Activated CD8-positive, alpha-beta memory T cell treated with anti-CD3 and anti-CD28 coated beads for 48 hours (primary cell): Measurements from ENCODE around the gene PRRT1.

Experiments used
- DNase-seq, 3 experiments: peaks; one replicate each; pipeline ENCODE4 v3.0.0-alpha.2; 2020; ENCODE audit warnings: low read depth in 2 of 3, low spot score in 2 of 3

The PRRT1 gene

DNA sequence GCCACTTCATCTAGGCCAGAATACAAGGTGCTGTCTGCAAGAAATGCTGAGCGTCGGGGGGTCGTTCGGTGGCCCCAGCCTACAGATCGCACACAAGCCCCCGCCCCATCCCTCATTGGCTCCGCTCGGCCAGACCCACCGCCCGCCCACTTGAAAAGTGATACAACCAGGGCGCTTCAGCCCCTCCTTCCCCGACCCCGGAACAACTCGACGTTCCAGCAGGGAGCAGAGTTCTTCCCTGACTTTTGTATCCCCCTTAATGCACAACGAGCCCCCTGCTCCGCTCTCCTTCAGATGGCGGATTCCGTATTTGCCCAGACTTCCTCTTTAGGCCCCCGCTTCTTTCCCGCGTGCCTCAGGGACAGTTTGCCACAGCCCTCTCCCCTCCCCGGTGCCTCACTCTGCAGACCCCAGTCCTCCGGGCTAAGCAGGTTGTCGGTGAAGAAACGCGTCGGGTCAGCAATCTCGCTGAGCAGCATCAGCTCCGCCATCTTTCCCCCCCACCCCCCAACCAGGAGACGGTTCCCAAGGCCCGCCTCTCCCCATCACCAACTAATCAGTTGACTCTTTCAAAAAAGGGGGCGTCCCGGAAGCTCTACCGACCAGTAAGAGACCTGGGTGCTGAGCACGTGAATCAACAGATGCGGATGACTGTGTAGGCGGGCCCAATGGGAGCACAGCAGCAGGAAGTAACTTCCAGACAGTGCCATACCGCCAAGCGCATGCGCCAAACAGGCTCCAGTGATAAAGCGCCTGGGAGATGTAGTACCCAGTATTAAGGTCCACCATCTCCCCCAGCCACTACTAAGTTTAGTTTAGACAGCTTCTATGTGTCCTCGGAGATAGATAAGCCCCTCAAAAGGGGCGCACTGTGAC, 23.8 kb downstream of the PRRT1 start, which contains the start of gene ATF6B:
Gene ATF6B (minus strand): TSS at position 530 of the 876 bp plus-strand sequence. CDS start 39 bp downstream, at position 491.
- DNase-seq, result peak; percentile 65 to 86 (median 82)

DNA sequence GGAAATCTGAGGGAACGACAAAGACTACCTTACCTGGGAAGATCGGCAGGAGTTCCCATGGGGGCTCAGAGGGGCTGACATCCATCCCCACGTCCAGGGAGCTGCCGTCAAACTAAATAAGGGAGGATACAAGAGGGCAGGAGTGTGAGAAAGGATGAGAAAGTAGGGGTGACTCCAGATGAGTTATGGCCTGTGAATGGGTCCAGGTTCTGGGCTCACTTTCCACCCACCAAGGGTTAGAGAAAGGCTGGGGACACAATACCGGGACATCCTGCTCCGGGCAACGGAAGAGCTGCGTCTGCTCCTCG, 24.4 kb downstream of the PRRT1 start:
- DNase-seq, result no peak

DNA sequence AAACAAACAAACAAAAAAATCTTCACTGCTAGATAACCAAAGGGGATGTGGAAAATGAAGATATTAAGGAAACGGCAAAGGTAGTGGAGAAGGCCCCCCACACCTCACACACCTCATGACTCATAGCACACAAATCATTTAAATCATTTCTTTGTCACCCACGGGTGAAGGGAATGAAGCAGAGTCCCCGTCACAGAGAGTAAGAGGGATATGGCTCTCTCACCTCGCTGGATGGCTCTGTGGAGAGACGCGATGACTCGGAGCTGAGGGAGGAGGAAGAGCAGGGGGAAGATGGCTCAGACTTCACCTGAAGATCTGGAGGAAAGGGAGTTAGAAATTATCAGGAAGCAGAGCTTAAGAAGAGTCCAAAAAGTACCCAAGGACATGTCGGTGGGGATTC, 24.9 kb downstream of the PRRT1 start:
- no peak for DNase-seq

- DNase-seq, result no peak
Observed at GRCh38 chr6:32123681-32124080, 28.1 kb downstream of the PRRT1 start.

- no peak for DNase-seq
Observed at GRCh38 chr6:32120573-32121059, 31.1 kb downstream of the PRRT1 start.

GRCh38 chr6:32118782-32119628, 32.7 kb downstream of the PRRT1 start:
- peak in 2 of 3 experiments; percentile 34 to 43 for DNase-seq

- no peak for DNase-seq
Observed at GRCh38 chr6:32117461-32117860, 34.3 kb downstream of the PRRT1 start.

GRCh38 chr6:32116674-32117073, 35.1 kb downstream of the PRRT1 start:
- no peak for DNase-seq

GRCh38 chr6:32115623-32116022, 36.1 kb downstream of the PRRT1 start:
- DNase-seq, result no peak

- DNase-seq, result no peak
Observed at GRCh38 chr6:32114796-32115195, 36.9 kb downstream of the PRRT1 start.

GRCh38 chr6:32113386-32114352, 38.1 kb downstream of the PRRT1 start:
- DNase-seq, result no peak

DNA sequence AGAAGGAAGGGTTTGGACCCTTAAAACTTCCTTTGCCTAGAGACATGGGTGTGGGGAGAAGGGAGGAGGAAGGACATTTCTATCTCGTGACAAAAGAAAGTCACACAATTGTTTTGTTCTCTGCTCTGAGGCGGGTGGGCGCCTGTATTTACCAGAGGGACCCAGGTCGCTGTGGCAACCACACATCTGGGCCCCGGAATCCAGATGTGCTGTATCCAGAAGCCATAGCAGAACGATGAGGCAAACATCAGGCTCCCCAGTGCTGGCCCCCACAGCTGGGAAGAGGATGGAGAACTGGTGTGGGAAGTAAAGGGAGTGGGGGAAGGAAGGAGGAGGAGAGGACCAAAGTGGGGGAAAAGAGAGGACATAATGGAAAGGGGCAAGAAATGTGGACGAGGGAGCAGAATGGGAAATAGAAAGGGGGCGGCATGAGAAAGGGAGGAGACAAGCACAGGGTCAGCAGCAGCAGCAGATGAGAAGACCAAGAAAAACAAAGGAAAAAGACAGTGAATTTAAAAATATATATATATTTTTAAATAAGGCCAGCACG, 39.2 kb downstream of the PRRT1 start:
- DNase-seq, result no peak

- DNase-seq, result no peak
Observed at GRCh38 chr6:32111424-32112066, 40.2 kb downstream of the PRRT1 start.

- no peak for DNase-seq
Observed at GRCh38 chr6:32110632-32111031, 41.1 kb downstream of the PRRT1 start.

DNA sequence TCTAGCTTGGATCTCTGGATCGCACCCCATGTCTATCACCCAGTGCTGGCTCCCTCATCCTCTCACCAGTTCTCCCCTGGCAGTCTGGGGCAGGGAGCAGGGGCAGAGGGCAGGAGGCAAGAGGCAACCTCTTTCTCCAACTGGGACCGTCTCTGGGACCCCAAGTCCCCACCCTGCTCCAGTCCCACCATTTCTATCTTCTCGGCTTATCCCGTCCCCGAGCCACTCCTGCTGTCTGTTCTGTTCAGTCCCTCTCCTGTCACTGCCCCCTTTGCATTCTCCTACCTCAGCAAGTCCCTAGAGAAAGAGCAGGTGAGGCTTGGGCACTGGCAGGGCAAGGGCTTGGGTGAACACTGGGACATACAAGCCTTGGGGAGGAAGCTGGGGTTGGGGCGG, 42.0 kb downstream of the PRRT1 start:
- no peak for DNase-seq

DNA sequence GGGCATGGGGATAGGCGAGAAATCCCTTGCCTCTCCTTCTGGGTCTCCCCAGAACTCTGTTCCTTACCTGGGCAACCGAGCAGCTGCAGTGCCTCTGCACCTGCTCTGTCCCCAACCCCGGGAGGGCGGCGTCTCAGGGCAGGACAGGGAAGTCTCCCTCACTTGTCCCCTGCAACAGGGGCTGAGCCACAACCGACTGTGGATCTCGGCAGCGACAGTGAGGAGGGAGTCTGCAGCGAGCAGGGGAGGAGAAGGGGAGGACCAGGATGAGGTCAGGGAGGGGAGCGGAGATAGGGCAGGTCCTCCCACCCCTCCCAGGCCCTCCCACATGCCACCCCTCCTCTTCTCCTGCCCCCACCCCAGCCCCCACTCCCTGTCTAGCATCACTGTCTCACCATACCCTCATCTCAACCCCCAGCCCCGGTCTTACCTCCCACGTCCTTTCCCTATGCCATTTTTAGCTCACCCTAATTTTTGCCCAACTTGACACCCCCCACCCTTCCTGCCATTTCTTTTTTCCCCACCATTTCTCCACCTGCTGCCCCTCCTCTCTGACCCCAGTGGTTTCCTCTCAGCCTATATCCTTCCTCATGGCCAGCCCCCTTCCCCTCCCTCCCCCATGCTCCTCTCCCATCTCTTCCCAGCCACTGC, 42.5 kb downstream of the PRRT1 start, which contains the start of gene TNXB:
Gene TNXB (minus strand): TSS at position 225 of the 651 bp plus-strand sequence. CDS start 11,140 bp downstream, outside the sequence.
- DNase-seq, result no peak

- DNase-seq, result no peak
Observed at GRCh38 chr6:32108727-32109113, 43.0 kb downstream of the PRRT1 start.

DNA sequence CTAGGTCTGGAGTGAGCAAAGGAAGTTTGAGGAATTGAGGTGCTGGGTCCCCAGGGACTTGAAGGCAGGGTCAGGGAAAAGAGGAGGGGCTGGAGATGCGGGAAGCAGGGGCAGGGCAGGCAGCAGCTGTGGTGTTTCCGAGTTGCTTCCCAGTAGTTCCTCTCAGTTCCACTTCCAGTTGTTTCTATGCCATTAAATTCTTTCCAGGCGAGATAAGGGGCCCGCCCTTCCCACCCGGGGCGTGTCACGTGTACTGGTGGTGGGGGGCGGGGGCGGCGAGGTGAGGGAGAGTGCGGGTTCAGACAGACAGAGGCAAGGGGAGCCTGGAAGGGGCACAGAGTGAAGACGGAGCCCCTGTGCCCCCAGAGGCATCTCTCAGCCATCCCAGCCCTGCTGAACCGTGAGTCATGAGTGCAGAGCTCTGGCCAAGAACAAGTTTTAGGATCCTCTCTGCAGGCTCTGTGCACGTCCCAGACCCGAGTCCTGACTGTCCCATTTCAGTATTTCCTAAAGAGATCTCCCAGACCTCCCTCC, 43.6 kb downstream of the PRRT1 start:
- DNase-seq, result no peak

DNA sequence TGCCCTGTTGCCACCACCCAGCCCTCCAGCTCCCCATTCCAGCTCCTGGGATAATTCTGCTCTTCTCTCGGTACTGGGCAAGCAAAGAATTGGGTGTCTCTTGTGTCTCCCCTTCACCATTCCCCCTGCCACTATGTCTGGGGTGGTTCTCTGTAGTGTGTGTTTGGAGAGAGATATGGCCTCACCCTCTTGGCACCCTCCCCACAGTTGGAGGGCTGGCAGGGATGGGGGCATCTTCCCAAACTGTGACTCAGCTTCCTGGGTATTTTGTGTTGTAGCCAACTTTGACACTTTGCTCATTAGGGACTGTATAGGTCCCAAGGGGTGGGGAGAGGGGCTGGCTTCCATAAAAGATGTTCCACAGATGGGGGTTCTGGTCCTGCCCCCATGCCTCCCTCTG, 44.3 kb downstream of the PRRT1 start:
- no peak for DNase-seq
